HG02571 (cell line): ENCODE data around the gene TLX2.

Experiments used
- ATAC-seq: cut with Tn5 transposase; IDR thresholded peaks from one replicate; pipeline ENCODE4 v1.9.1; 2021; ENCODE audit warnings: mild to moderate bottlenecking, moderate library complexity; ENCODE audit not compliant: unreplicated experiment

TLX2 gene

GRCh38 chr2:74530239-74531187, 16.3 kb downstream of the TLX2 start:
- no peak for ATAC-seq

- ATAC-seq, result no peak
Observed at GRCh38 chr2:74531666-74532065, 17.4 kb downstream of the TLX2 start.

- ATAC-seq, result no peak
Observed at GRCh38 chr2:74532222-74532621, 18.0 kb downstream of the TLX2 start.

GRCh38 chr2:74533464-74533863, 19.2 kb downstream of the TLX2 start:
- ATAC-seq, result no peak

GRCh38 chr2:74534411-74534810, 20.2 kb downstream of the TLX2 start:
- no peak for ATAC-seq

- no peak for ATAC-seq
Observed at GRCh38 chr2:74535440-74535965, 21.3 kb downstream of the TLX2 start.

DNA sequence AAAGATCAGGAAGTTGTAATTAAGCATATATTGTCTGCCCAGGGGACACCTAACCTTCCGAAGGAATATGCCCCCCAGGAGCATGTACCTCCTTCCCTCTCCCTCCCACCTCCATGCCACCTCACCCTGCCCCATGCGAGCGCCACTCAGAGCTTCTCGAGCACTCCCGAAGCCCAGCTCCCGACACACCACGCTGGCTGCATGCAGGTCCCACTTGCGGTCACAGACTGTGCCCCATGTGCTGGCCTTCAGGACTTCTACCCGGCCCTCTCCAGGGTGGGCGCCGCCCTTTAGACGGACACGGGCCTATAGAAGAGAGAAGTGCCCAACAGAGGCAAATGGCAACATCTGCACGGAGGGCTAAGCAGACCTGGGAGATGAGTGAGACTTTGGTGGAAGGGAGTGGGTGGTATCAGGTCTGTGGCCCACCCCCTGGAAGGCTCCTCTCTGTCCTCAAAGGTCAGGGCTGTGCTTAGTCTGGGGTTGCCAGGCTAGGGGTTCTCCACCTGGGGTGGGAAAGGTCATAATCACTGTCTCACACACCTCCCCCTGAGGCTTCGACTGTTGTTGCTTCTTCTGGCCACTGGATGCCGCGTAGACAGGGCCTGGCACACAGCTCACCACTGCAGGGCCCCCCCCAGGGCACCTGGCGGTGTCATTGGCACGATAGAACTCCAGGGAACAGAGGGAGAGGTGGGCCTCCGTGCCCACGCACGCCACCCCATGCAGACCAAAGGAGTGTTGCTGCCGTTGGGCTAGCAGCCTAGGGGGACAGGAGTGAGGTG, 22.1 kb downstream of the TLX2 start:
- no peak for ATAC-seq

GRCh38 chr2:74537140-74537539, 22.9 kb downstream of the TLX2 start:
- ATAC-seq, result no peak

- no peak for ATAC-seq
Observed at GRCh38 chr2:74538881-74539339, 24.7 kb downstream of the TLX2 start.

GRCh38 chr2:74540291-74540690, 26.0 kb downstream of the TLX2 start:
- ATAC-seq, result no peak

DNA sequence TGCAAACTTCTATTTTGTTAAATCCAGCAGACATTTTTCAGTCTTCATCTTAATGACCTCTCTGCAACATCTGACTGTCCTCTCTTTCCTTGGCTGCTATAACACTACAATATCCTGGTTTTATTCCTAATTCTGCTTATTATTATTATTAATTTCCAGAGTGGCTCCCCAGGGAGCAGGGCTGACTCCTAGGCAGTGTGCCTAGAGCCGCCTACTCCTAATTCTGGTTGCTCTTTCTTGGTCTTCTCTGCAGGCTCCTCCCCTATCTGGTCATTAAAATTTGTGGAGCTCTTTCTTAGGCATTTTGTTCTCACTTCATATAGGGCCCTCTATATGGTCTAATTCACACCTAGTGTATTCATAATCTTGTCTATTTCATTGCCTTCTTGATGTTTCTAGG, 28.7 kb downstream of the TLX2 start:
- ATAC-seq, result no peak

- no peak for ATAC-seq
Observed at GRCh38 chr2:74544634-74545033, 30.4 kb downstream of the TLX2 start.

- ATAC-seq, result no peak
Observed at GRCh38 chr2:74546004-74546403, 31.8 kb downstream of the TLX2 start.

- ATAC-seq, result no peak
Observed at GRCh38 chr2:74548285-74548899, 34.1 kb downstream of the TLX2 start.

GRCh38 chr2:74548900-74549826, 34.9 kb downstream of the TLX2 start:
- ATAC-seq, result no peak

GRCh38 chr2:74550231-74550630, 36.0 kb downstream of the TLX2 start:
- no peak for ATAC-seq

GRCh38 chr2:74551530-74551929, 37.3 kb downstream of the TLX2 start:
- ATAC-seq, result no peak

DNA sequence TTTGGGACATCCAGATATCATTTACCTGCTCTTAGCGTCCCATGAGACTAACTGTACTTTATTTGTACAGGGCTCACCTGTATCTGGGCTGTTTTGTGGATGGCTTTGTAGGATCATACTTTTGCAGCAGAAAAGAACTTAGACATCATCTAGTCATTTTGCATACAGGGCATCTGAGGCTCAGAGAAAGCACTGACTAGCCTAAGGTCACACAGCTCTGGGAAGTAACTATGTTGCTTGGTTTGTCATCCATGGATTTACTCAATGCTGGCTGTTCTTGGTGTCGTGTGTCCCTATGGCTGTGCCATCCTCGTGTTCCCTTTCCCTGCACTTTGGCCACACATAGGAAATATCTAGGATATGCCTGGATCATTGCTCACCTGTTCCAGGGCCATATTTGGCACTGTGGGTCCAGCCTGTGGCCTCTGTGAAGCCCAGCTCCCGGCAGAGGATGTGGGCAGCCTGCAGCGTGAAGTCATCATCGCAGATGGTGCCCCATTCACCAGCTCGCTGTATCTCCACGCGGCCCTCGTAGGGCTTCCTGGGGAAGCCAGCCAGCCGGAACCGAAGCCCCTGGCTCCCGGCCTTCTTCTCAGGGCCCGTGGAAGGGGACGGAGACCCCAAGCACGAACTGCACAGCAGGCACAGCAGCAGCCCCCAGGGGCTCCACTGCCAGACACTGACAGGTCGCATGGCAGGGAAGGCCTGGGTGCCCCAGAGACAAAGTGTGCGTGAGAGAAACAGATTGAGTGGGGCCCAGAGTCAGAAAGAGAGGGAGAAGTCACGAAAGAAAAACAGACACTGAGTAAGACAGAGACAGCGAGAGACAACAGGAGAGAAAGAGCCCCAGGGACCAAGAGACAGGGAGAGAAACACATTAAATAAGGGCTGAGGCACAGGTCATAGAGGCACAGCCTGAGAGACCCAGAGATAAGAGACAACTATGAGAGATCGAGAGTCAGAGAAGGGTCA, 38.0 kb downstream of the TLX2 start:
- ATAC-seq, result no peak
